T-helper 1 cell treated with Interleukin-12 subunit alpha and Interleukin-12 subunit beta and Interleukin-4 antibody, amounts not matched to agents 30 μg/mL and 1 μg/mL, for 36 hours (primary cell): ENCODE results near the gene DCHS2.
"Not testable (repeated sequence)": the region's sequence is repeated elsewhere in the genome, so short reads cannot be mapped to it uniquely, and the experiment has no call there.

ENCODE experiments used
- H3K27ac Mint-ChIP-seq: one replicate; pipeline ENCODE4 v1.8.0; 2021; ENCODE audit warnings: mild to moderate bottlenecking, mixed read lengths
- H3K27me3 Mint-ChIP-seq: one replicate; pipeline ENCODE4 v1.8.0; 2021; ENCODE audit warnings: low read depth, mixed read lengths
- H3K36me3 Mint-ChIP-seq: one replicate; pipeline ENCODE4 v1.8.0; 2021; ENCODE audit warnings: low read depth, mixed read lengths
- H3K4me1 Mint-ChIP-seq: one replicate; pipeline ENCODE4 v1.8.0; 2021; ENCODE audit warnings: low read depth, mixed read lengths
- H3K4me3 Mint-ChIP-seq: one replicate; pipeline ENCODE4 v1.8.0; 2021; ENCODE audit warnings: mild to moderate bottlenecking, moderate library complexity, mixed read lengths
- H3K9me3 Mint-ChIP-seq: one replicate; pipeline ENCODE4 v1.8.0; 2021; ENCODE audit warnings: mixed read lengths

DCHS2 gene

GRCh38 chr4:154231806-154232478 is 259.7 kb downstream of the DCHS2 start:
- H3K36me3 Mint-ChIP-seq = no peaks in the 10 kb centered on the region
- no peak overlapping the region for H3K27ac Mint-ChIP-seq
- H3K9me3 Mint-ChIP-seq = no peaks in the 10 kb centered on the region
- no peaks in the 10 kb centered on the region for H3K27me3 Mint-ChIP-seq
- no peak overlapping the region for H3K4me3 Mint-ChIP-seq
- no peaks in the 10 kb centered on the region for H3K4me1 Mint-ChIP-seq

GRCh38 chr4:154230723-154231122 is 260.9 kb downstream of the DCHS2 start:
- H3K4me3 Mint-ChIP-seq = no peak overlapping the region
- no peak overlapping the region for H3K27ac Mint-ChIP-seq
- H3K9me3 Mint-ChIP-seq = no peaks in the 10 kb centered on the region
- H3K36me3 Mint-ChIP-seq = no peaks in the 10 kb centered on the region
- no peaks in the 10 kb centered on the region for H3K27me3 Mint-ChIP-seq
- no peaks in the 10 kb centered on the region for H3K4me1 Mint-ChIP-seq

GRCh38 chr4:154230091-154230490 is 261.5 kb downstream of the DCHS2 start:
- no peaks in the 10 kb centered on the region for H3K36me3 Mint-ChIP-seq
- no peaks in the 10 kb centered on the region for H3K9me3 Mint-ChIP-seq
- H3K27ac Mint-ChIP-seq = no peak overlapping the region
- H3K4me1 Mint-ChIP-seq = no peaks in the 10 kb centered on the region
- H3K27me3 Mint-ChIP-seq = no peaks in the 10 kb centered on the region
- H3K4me3 Mint-ChIP-seq = no peak overlapping the region

GRCh38 chr4:154222875-154223274 is 268.7 kb downstream of the DCHS2 start:
- Mint-ChIP-seq H3K4me3 (no peak overlapping the region), H3K27ac (no peak overlapping the region), H3K27me3 (no peaks in the 10 kb centered on the region), H3K9me3 (peaks cover 4% of the 10 kb centered on the region), H3K36me3 (no peaks in the 10 kb centered on the region), H3K4me1 (no peaks in the 10 kb centered on the region)

- Mint-ChIP-seq H3K27ac (no peak overlapping the region), H3K4me1 (no peaks in the 10 kb centered on the region), H3K27me3 (no peaks in the 10 kb centered on the region), H3K9me3 (no peaks in the 10 kb centered on the region), H3K36me3 (no peaks in the 10 kb centered on the region), H3K4me3 (no peak overlapping the region)
These were observed 273.5 kb downstream of the DCHS2 start for GRCh38 chr4:154218051-154218450.

- not testable (repeated sequence) for H3K9me3 Mint-ChIP-seq, H3K27ac Mint-ChIP-seq, H3K4me3 Mint-ChIP-seq, H3K27me3 Mint-ChIP-seq, H3K4me1 Mint-ChIP-seq, H3K36me3 Mint-ChIP-seq
These were observed 274.2 kb downstream of the DCHS2 start for GRCh38 chr4:154217384-154217783.

- Mint-ChIP-seq H3K4me1 (no peaks in the 10 kb centered on the region), H3K27me3 (no peaks in the 10 kb centered on the region), H3K27ac (no peak overlapping the region), H3K36me3 (no peaks in the 10 kb centered on the region), H3K4me3 (no peak overlapping the region), H3K9me3 (no peaks in the 10 kb centered on the region)
These were observed 280.1 kb downstream of the DCHS2 start for GRCh38 chr4:154211506-154211905.

GRCh38 chr4:154208424-154208823 is 283.2 kb downstream of the DCHS2 start:
- H3K27ac Mint-ChIP-seq = no peak overlapping the region
- H3K27me3 Mint-ChIP-seq = no peaks in the 10 kb centered on the region
- H3K36me3 Mint-ChIP-seq = no peaks in the 10 kb centered on the region
- no peak overlapping the region for H3K4me3 Mint-ChIP-seq
- H3K4me1 Mint-ChIP-seq = no peaks in the 10 kb centered on the region
- H3K9me3 Mint-ChIP-seq = no peaks in the 10 kb centered on the region

- no peaks in the 10 kb centered on the region for H3K9me3 Mint-ChIP-seq
- no peaks in the 10 kb centered on the region for H3K36me3 Mint-ChIP-seq
- H3K4me1 Mint-ChIP-seq = no peaks in the 10 kb centered on the region
- no peak overlapping the region for H3K27ac Mint-ChIP-seq
- H3K4me3 Mint-ChIP-seq = no peak overlapping the region
- no peaks in the 10 kb centered on the region for H3K27me3 Mint-ChIP-seq
These were observed 286.1 kb downstream of the DCHS2 start for GRCh38 chr4:154205471-154205870.

GRCh38 chr4:154194649-154195048 is 296.9 kb downstream of the DCHS2 start:
- Mint-ChIP-seq H3K9me3 (no peaks in the 10 kb centered on the region), H3K27ac (no peak overlapping the region), H3K27me3 (no peaks in the 10 kb centered on the region), H3K4me3 (no peak overlapping the region), H3K36me3 (no peaks in the 10 kb centered on the region), H3K4me1 (no peaks in the 10 kb centered on the region)

- Mint-ChIP-seq H3K27ac (no peak overlapping the region), H3K4me3 (no peak overlapping the region), H3K9me3 (no peaks in the 10 kb centered on the region), H3K4me1 (no peaks in the 10 kb centered on the region), H3K36me3 (no peaks in the 10 kb centered on the region), H3K27me3 (no peaks in the 10 kb centered on the region)
These were observed 299.0 kb downstream of the DCHS2 start for GRCh38 chr4:154192585-154192984.

- no peak overlapping the region for H3K4me3 Mint-ChIP-seq
- no peaks in the 10 kb centered on the region for H3K9me3 Mint-ChIP-seq
- H3K27me3 Mint-ChIP-seq = no peaks in the 10 kb centered on the region
- no peak overlapping the region for H3K27ac Mint-ChIP-seq
- H3K4me1 Mint-ChIP-seq = no peaks in the 10 kb centered on the region
- H3K36me3 Mint-ChIP-seq = no peaks in the 10 kb centered on the region
These were observed 302.3 kb downstream of the DCHS2 start for GRCh38 chr4:154189346-154189745.

- Mint-ChIP-seq H3K4me3 (no peak overlapping the region), H3K36me3 (no peaks in the 10 kb centered on the region), H3K27ac (no peak overlapping the region), H3K27me3 (no peaks in the 10 kb centered on the region), H3K9me3 (no peaks in the 10 kb centered on the region), H3K4me1 (no peaks in the 10 kb centered on the region)
These were observed 304.7 kb downstream of the DCHS2 start for GRCh38 chr4:154186888-154187287.

- H3K9me3 Mint-ChIP-seq = no peaks in the 10 kb centered on the region
- H3K4me1 Mint-ChIP-seq = no peaks in the 10 kb centered on the region
- no peaks in the 10 kb centered on the region for H3K27me3 Mint-ChIP-seq
- H3K36me3 Mint-ChIP-seq = no peaks in the 10 kb centered on the region
- H3K27ac Mint-ChIP-seq = no peak overlapping the region
- no peak overlapping the region for H3K4me3 Mint-ChIP-seq
These were observed 305.6 kb downstream of the DCHS2 start for GRCh38 chr4:154186035-154186434.

GRCh38 chr4:154184238-154184637 is 307.4 kb downstream of the DCHS2 start:
- Mint-ChIP-seq H3K27ac (no peak overlapping the region), H3K9me3 (no peaks in the 10 kb centered on the region), H3K27me3 (no peaks in the 10 kb centered on the region), H3K36me3 (no peaks in the 10 kb centered on the region), H3K4me1 (no peaks in the 10 kb centered on the region), H3K4me3 (no peak overlapping the region)

- H3K4me1 Mint-ChIP-seq = no peaks in the 10 kb centered on the region
- no peaks in the 10 kb centered on the region for H3K36me3 Mint-ChIP-seq
- no peak overlapping the region for H3K4me3 Mint-ChIP-seq
- no peaks in the 10 kb centered on the region for H3K27me3 Mint-ChIP-seq
- H3K9me3 Mint-ChIP-seq = no peaks in the 10 kb centered on the region
- no peak overlapping the region for H3K27ac Mint-ChIP-seq
These were observed 308.3 kb downstream of the DCHS2 start for GRCh38 chr4:154183264-154183663.
